Testis (tissue), 2 donors: ENCODE measurements around the gene MDGA2.

Experiments
- POLR2A ChIP-seq: fragments of 450-650 bp; IDR thresholded peaks from one replicate; pipeline ENCODE4 v1.6.1; 2017; ENCODE audit warnings: antibody characterized with exemption, mild to moderate bottlenecking, moderate library complexity
- TF ChIP-seq, protein P1 (sequence below), 3 experiments: fragments of 450-650 bp in 2 of 3; fragments of 200-600 bp in 1 of 3; sonication (generic) in 1 of 3; IDR thresholded peaks; one replicate each; pipeline ENCODE4 v1.5.1; 2016 to 2019; ENCODE audit warnings: antibody characterized with exemption in 3 of 3, mild to moderate bottlenecking in 2 of 3, moderate library complexity in 1 of 3

DNA sequence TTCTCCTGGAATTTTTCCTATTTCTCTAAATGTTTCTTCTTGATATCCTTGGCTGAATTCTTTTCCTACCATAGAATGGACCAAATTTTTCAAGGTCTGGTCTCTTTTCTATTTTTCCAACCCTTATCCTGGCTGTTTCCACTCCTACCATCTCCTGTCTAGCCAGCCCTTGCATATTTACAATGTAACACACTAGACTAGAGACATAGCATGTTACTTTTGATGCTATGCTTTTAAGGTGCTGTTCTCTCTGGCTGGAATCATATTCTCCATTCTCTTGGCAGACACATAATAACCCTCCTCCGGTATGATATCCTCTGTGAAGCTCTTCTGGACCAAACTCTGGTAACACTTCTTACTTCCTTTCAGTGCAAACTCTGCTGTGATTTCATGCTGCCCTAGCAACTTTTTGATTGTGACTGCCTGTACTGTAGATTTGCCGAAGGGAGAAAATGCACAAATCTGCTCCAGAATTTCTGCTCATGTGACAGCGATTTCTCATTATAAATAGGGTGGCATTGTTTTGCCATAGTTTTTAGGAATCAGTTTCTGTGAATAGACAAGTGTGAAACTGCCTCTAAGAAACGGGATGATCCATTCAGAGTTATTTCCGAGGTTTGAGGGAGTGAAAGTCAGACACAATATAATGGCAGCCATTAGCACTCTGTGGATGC, 284.4 kb downstream of the MDGA2 start:
- TF ChIP-seq, protein P1, sequence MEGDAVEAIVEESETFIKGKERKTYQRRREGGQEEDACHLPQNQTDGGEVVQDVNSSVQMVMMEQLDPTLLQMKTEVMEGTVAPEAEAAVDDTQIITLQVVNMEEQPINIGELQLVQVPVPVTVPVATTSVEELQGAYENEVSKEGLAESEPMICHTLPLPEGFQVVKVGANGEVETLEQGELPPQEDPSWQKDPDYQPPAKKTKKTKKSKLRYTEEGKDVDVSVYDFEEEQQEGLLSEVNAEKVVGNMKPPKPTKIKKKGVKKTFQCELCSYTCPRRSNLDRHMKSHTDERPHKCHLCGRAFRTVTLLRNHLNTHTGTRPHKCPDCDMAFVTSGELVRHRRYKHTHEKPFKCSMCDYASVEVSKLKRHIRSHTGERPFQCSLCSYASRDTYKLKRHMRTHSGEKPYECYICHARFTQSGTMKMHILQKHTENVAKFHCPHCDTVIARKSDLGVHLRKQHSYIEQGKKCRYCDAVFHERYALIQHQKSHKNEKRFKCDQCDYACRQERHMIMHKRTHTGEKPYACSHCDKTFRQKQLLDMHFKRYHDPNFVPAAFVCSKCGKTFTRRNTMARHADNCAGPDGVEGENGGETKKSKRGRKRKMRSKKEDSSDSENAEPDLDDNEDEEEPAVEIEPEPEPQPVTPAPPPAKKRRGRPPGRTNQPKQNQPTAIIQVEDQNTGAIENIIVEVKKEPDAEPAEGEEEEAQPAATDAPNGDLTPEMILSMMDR (IDR thresholded peaks at IDR 0.05), result no peak
- TF ChIP-seq POLR2A, result no peak
